Dedifferentiated amniotic fluid mesenchymal stem cell (primary cell): ENCODE measurements around the gene WDHD1.
"Not testable (repeated sequence)": the region's sequence is repeated elsewhere in the genome, so short reads cannot be mapped to it uniquely, and the experiment has no call there.

Experiments
- DNase-seq: peaks from one replicate; pipeline ENCODE4 v3.0.0-alpha.2; 2016; ENCODE audit errors: extremely low spot score

The WDHD1 gene

GRCh38 chr14:55047301-55048053 lies 20.6 kb upstream of the WDHD1 start:
- DNase-seq, result no peak

GRCh38 chr14:55045087-55045486 lies 18.2 kb upstream of the WDHD1 start:
- no peak for DNase-seq

- no peak for DNase-seq
Observed at GRCh38 chr14:55043528-55043927, 16.6 kb upstream of the WDHD1 start.

GRCh38 chr14:55038708-55039107 lies 11.8 kb upstream of the WDHD1 start:
- DNase-seq, result no peak

- not testable (repeated sequence) for DNase-seq
Observed at GRCh38 chr14:55037995-55038394, 11.1 kb upstream of the WDHD1 start.

GRCh38 chr14:55031190-55031589 lies 4.3 kb upstream of the WDHD1 start:
- no peak for DNase-seq

GRCh38 chr14:55028476-55028875 lies 1.6 kb upstream of the WDHD1 start:
- no peak for DNase-seq

GRCh38 chr14:55028066-55028465 lies 1.2 kb upstream of the WDHD1 start:
- DNase-seq, result no peak

GRCh38 chr14:55026441-55026792 lies 482 bp downstream of the WDHD1 start:
- no peak for DNase-seq

GRCh38 chr14:55025948-55026347 lies 951 bp downstream of the WDHD1 start:
- DNase-seq, result no peak

- DNase-seq, result not testable (repeated sequence)
Observed at GRCh38 chr14:55024365-55024764, 2.5 kb downstream of the WDHD1 start.

GRCh38 chr14:55019968-55020554 lies 6.8 kb downstream of the WDHD1 start:
- no peak for DNase-seq

- DNase-seq, result no peak
Observed at GRCh38 chr14:55015006-55015405, 11.9 kb downstream of the WDHD1 start.

GRCh38 chr14:55005071-55005470 lies 21.8 kb downstream of the WDHD1 start:
- DNase-seq, result no peak

GRCh38 chr14:55000381-55000780 lies 26.5 kb downstream of the WDHD1 start:
- peak; percentile 42 for DNase-seq

GRCh38 chr14:54985156-54985555 lies 41.7 kb downstream of the WDHD1 start:
- DNase-seq, result no peak

- no peak for DNase-seq
Observed at GRCh38 chr14:54981698-54982097, 45.2 kb downstream of the WDHD1 start.

GRCh38 chr14:54979039-54979438 lies 47.9 kb downstream of the WDHD1 start:
- no peak for DNase-seq

GRCh38 chr14:54976316-54976715 lies 50.6 kb downstream of the WDHD1 start:
- peak; percentile 17 for DNase-seq

GRCh38 chr14:54975856-54976255 lies 51.0 kb downstream of the WDHD1 start:
- no peak for DNase-seq

- no peak for DNase-seq
Observed at GRCh38 chr14:54974788-54975414, 52.0 kb downstream of the WDHD1 start.

- DNase-seq, result no peak
Observed at GRCh38 chr14:54967496-54967895, 59.4 kb downstream of the WDHD1 start.

- DNase-seq, result no peak
Observed at GRCh38 chr14:54955143-54955542, 71.8 kb downstream of the WDHD1 start.
